Activated T-helper 9 cell treated with anti-CD3 and anti-CD28 coated beads, Interleukin-2, amount 50 U/mL, for 16 hours (primary cell): ENCODE results near the gene SMC4.

Experiments used
- DNase-seq: peaks from one replicate; pipeline ENCODE4 v3.0.0-alpha.2; 2020; ENCODE audit warnings: low read depth

The SMC4 gene

DNA sequence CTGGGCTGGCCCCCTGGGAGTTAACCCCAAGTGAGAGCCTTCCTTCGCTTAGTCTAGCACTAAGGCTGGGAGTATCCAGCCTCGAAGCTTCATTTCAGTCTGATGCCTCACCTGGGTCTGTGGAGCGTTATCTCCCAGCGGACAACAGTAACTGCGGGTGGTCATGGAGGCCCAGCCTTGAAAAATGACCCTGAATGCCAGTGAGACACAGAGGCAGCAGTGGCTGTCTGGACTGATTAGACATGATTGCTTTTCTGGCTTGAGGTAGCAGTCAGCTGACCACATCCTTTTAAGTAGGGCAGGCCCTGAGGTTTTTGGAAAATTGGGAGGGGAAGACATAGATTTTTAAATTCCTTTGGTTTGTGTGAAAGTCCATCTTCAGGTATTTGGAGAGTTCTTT is 78.3 kb downstream of the SMC4 start:
- no peak for DNase-seq

DNA sequence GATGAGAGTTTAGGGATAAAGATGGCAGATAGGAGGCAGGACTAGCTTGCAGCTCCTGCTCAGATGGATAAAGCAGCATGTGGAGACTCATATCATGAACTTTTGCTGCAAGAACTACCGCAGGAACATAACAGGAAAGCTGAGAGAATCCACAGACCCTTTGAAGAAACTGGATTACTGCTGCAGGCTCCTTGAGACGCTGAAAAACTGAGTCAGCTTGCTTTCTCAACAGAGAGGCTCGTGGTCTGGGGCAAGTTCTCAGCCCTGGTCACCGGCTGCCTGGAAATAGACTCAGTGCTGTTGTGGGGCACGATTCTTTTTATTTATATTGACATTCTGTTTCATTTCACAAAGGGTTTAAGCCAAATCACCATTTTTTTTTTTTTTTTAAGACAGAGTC is 78.9 kb downstream of the SMC4 start:
- DNase-seq: no peak

DNA sequence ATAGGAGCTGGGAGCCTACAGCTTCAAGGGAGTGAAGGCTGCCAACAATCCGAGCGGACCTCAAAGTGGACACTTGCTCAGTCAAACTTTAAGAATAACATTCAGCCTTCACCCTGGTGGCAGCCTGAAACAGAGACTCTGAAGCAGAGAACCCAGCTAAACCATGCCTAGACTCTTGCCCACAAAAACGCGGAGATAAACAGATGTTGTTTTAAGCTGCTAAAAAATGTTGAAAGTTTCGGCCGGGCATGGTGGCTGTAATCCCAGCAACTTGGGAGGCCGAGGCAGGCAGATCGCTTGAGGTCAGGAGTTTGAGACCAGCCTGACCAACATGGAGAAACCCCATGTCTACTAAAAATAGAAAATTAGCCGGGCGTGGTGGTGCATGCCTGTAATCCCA is 79.9 kb downstream of the SMC4 start:
- no peak for DNase-seq

DNA sequence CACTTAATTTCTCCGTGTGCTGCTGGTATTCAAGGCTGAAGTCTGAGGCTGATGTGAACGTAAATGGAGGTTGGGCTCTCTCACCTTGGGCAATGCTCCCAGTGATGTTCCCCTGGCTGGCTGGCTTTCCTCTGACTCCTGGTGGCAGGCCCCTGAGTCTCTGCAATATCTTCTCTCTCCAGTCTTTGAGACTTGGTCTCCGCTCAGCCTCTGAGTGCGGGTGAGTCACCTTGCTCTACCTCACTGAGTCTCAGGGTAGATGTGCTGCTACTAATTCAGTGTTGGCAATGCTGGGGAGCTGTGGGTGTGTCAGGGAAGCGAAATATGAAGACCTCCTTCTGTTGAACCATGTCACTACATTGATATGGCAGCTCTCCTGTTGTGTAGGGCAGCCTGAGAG is 81.5 kb downstream of the SMC4 start:
- no peak for DNase-seq

DNA sequence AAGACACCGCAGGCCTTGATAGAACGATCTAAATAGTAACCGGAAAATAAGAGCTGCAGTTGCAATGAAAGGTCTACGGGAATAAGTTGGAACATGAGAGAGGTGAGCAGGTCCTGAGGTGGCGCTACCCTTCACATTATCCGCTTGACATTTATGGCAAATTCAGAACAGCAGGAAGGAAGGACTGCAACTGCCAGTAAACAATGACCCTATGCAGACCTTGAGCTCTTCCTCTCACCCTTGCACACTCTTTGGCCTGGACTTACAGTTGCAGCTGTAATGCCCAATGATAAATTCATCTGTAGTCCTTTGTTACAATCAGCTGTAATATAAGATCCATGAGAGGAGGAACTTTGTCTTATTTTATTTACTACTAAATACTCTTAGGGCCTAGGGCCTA is 82.4 kb downstream of the SMC4 start:
- no peak for DNase-seq

DNA sequence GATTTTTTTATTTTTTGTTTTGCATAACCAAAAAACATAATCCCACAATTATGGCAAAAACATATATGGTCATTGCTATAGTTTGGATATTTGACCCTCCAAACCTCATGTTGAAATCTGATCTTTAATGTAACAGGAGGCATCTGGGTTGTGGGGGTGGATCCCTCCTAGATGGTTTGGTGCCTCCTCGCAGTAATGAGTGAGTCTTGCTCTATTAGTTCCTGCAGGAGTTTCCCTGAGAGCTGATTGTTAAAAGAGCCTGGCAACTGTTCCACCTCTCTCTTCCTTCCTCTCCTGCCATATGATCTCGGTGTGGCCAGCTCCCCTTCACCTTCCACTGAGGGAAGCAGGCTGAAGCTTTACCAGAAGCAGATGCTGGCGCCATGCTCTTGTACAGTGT is 83.3 kb downstream of the SMC4 start:
- no peak for DNase-seq
